HepG2 (cell line): ENCODE data around the gene MDFI. TPM values are rescaled to one million over a fixed set of nuclear protein-coding genes. Genes with fewer than 3 reads are reported as not detected.
A peak's percentile ranks its signal among the peaks of the same experiment; 100 is the strongest.

Experiments used
- ATAC-seq: fragments of 200-7000 bp; cut with Tn5 transposase; 3 replicates; pipeline ENCODE4 v1.9.1; 2020; ENCODE audit warnings: mild to moderate bottlenecking, moderate library complexity
- BruUV-seq: library from RNA; stranded (reverse); fragments of 400-500 nt; replicated peaks from 2 replicates; lab custom pipeline; 2021; lab: Mats Ljungman, UMichigan
- CTCF ChIA-PET: fragments of 300-600 bp; formaldehyde crosslinking; extraction: SDS; loops from one replicate; lab custom pipeline; 2021; ENCODE audit warnings: low total read pairs, inconsistent platforms, low intra/inter-chr PET ratio; lab: Yijun Ruan, JAX
- POLR2A ChIA-PET: fragments of 350-600 bp; sonication (Branson Sonifier 250); formaldehyde crosslinking; loops from one replicate; lab custom pipeline; 2020; ENCODE audit warnings: antibody characterized with exemption, inconsistent platforms; lab: Yijun Ruan, JAX
- DNase-seq: peaks from one replicate; pipeline ENCODE4 v3.0.0-alpha.2; 2015; ENCODE audit warnings: low spot score
- FAIRE-seq: peaks from 3 replicates; lab custom pipeline; 2011; peaks lifted over from hg19 to GRCh38; lab: Jason Lieb, UNC
- H2AFZ ChIP-seq: one replicate; pipeline ENCODE4 v1.6.1; 2011; ENCODE audit warnings: low read length, inconsistent platforms
- H3K27ac ChIP-seq: fragments of 300-600 bp; 3 replicates; pipeline ENCODE4 v1.8.0; 2011; ENCODE audit warnings: mixed run types, mild to moderate bottlenecking, mixed read lengths, low read length, inconsistent platforms; ENCODE audit not compliant: insufficient read depth; ENCODE audit errors: extremely low read length
- H3K27me3 ChIP-seq, 2 experiments: fragments of 200-600 bp in 1 of 2; 2 replicates in 1 of 2; 3 replicates in 1 of 2; pipeline versions ENCODE4 v1.6.0 to v1.8.0; 2011; ENCODE audit warnings: low read length in 2 of 2, mild to moderate bottlenecking in 2 of 2, moderate library complexity in 2 of 2, inconsistent platforms in 1 of 2; ENCODE audit not compliant: insufficient read depth in 2 of 2, control insufficient read depth in 1 of 2
- H3K36me3 ChIP-seq, 2 experiments: fragments of 200-600 bp in 1 of 2; replicated peaks in 1 of 2; 2 replicates in 1 of 2; 3 replicates in 1 of 2; pipeline versions ENCODE4 v1.5.1 to v1.8.0; 2011; ENCODE audit warnings: low read length in 2 of 2, inconsistent platforms in 1 of 2; ENCODE audit not compliant: insufficient read depth in 2 of 2, control insufficient read depth in 1 of 2
- H3K4me1 ChIP-seq: 2 replicates; pipeline ENCODE4 v1.5.1; 2012; ENCODE audit warnings: low read length, inconsistent platforms; ENCODE audit not compliant: insufficient read depth
- H3K4me2 ChIP-seq: 2 replicates; pipeline ENCODE4 v1.6.0; 2011; ENCODE audit warnings: low read depth, low read length, inconsistent platforms
- H3K4me3 ChIP-seq, 3 experiments: fragments of 200-600 bp in 1 of 3; sonication (generic), shearing (Covaris generic) in 1 of 3; replicated peaks in 1 of 3; 2 replicates each; pipeline ENCODE4 v1.5.1; 2011 to 2016; ENCODE audit warnings: low read length in 3 of 3, inconsistent platforms in 2 of 3, low read depth in 2 of 3, mild to moderate bottlenecking in 2 of 3, control low read depth in 1 of 3, mixed read lengths in 1 of 3; ENCODE audit not compliant: insufficient read depth in 1 of 3
- H3K79me2 ChIP-seq: one replicate; pipeline ENCODE4 v1.6.1; 2011; ENCODE audit warnings: low read length, inconsistent platforms; ENCODE audit not compliant: insufficient read depth
- H3K9ac ChIP-seq: 2 replicates; pipeline ENCODE4 v1.6.0; 2011; ENCODE audit warnings: mild to moderate bottlenecking, low read depth, low read length, inconsistent platforms; ENCODE audit not compliant: insufficient read depth
- H3K9me3 ChIP-seq: 2 replicates; pipeline ENCODE4 v1.5.1; 2012; ENCODE audit warnings: mild to moderate bottlenecking, low read length
- H4K20me1 ChIP-seq: 2 replicates; pipeline ENCODE4 v1.6.0; 2011; ENCODE audit warnings: inconsistent platforms, mild to moderate bottlenecking, low read length, moderate library complexity; ENCODE audit not compliant: insufficient read depth
- ZNF709 ChIP-seq: sonication (generic); formaldehyde crosslinking; IDR thresholded peaks from 2 replicates; pipeline ENCODE4 v1.5.0; 2020; ENCODE audit warnings: mild to moderate bottlenecking, missing genetic modification reagents
- ZNF761 ChIP-seq: sonication (generic); formaldehyde crosslinking; conservative IDR thresholded peaks from 2 replicates; pipeline ENCODE4 v1.4.0; 2020; ENCODE audit warnings: mild to moderate bottlenecking, missing genetic modification reagents
- WGBS: methylation state at CpG from one replicate; pipeline ENCODE4 v1.1.6; 2017; ENCODE audit warnings: low lambda C conversion rate; 5-methylcytosine and 5-hydroxymethylcytosine counted together
- in situ Hi-C: cut with HindIII; loops from 2 replicates; pipeline ENCODE4 v1.10.0; 2017; ENCODE audit warnings: low pct_unique_long_range_greater_than_20kb; ENCODE audit not compliant: extremely low pct_ligation_motif_present
- intact Hi-C: fragments of 100-400 bp; cut with micrococcal nuclease; formaldehyde crosslinking; loops from one replicate; pipeline ENCODE4 v1.10.0; 2022; ENCODE audit not compliant: unreplicated experiment
- polyA plus RNA-seq, 8 experiments: library from polyadenylated mRNA; depleted of rRNA in 3 of 8; stranded (reverse) in 7 of 8; unstranded in 1 of 8; fragments of >200 nt; fragmentation: Illumina TruSeq in 4 of 8; extraction: Trizol in 4 of 8; gene quantifications; 2 replicates each; pipeline versions ENCODE4 v1.2.1 to v1.2.3, GENCODE V29; 2011 to 2016; ENCODE audit warnings: low read depth in 4 of 8, missing spikeins in 1 of 8, mixed read lengths in 1 of 8; ENCODE audit not compliant: insufficient read depth in 1 of 8
- total RNA-seq, 5 experiments: library from RNA; depleted of rRNA; stranded (reverse); fragments of >200 nt; fragmentation: Illumina TruSeq; extraction: Trizol; gene quantifications; 2 replicates each; pipeline ENCODE4 v1.2.3, GENCODE V29; 2016; ENCODE audit warnings: low read depth in 1 of 5
- TF ChIP-seq, protein P1 (sequence below): sonication (generic); formaldehyde crosslinking; IDR thresholded peaks from 2 replicates; pipeline ENCODE4 v1.4.0; 2020; ENCODE audit warnings: missing genetic modification reagents
- TF ChIP-seq, protein P2 (sequence below): sonication (generic); formaldehyde crosslinking; IDR thresholded peaks from 2 replicates; pipeline ENCODE4 v1.4.0; 2020; ENCODE audit warnings: mild to moderate bottlenecking, missing genetic modification reagents
- TF ChIP-seq, protein P3 (sequence below): sonication (generic); formaldehyde crosslinking; IDR thresholded peaks from one replicate; pipeline ENCODE4 v1.5.1; 2020; ENCODE audit warnings: mild to moderate bottlenecking, missing genetic modification reagents; ENCODE audit errors: not compliant biosample characterization

Gene MDFI
- total and polyA plus RNA-seq, 2 of the 13 experiments (the other 11 are each of a cell fraction or from before 2014, with no cell fraction given): 0.28 TPM; not detected in 1

DNA sequence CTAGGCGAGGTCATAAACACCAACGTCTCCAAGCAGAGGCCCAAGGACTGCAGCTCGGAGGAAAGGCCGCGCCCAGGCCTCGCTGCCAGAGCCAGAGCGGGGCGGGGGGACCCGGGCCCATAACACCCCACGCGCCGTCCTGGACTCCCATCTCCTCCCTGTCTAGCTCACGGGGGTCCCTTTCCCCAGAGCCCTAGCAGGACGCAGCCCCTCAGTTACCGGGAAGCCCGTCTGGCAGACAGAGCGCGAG, 44.9 kb downstream of the MDFI start (continued):
- TF ChIP-seq, protein P1, sequence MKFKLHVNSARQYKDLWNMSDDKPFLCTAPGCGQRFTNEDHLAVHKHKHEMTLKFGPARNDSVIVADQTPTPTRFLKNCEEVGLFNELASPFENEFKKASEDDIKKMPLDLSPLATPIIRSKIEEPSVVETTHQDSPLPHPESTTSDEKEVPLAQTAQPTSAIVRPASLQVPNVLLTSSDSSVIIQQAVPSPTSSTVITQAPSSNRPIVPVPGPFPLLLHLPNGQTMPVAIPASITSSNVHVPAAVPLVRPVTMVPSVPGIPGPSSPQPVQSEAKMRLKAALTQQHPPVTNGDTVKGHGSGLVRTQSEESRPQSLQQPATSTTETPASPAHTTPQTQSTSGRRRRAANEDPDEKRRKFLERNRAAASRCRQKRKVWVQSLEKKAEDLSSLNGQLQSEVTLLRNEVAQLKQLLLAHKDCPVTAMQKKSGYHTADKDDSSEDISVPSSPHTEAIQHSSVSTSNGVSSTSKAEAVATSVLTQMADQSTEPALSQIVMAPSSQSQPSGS: no peak
- TF ChIP-seq, all 625 proteins: peak for 14

DNA sequence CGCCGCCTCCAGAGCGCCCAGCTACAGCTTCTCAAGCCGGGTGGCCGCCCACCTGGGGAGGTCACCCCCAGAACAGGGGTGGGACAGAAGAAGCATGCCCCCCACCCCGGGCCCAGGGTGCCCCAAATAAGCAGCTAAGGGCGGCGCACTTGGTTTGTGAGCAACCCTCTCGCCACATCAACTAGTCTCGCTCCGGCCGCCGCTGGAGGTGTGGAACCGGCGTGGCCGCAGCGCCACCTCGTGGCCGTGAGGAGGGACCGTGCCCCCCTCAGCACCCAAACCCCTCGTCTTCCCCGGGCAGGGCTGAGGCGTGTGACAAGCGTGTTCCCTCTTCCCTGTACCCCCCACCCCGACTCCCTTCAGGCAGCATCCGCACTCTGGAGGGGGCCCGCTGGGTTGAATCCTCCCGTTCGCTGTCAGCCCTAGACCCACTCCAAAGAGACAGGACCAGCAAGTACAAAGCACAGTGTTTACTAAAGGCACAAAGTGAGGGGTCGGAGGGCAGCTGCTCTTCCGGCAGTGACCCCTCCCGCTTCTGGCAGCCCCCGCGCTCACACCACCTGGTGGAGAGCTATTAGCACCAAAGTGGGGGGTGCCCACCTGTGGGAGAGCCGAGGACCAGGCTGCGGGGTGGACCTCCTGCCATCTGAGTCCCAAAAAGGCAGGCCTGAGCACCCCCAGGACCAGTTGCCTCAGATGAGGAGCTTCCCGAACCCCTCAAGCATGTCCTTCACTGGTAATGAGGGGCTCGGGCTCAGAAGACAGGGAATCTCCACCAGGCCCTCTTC, 45.4 kb downstream of the MDFI start:
- H3K27me3 ChIP-seq: peaks cover 7 to 23% of the 10 kb centered on the region in 2 experiments; a peak in 3 of 5 replicates
- H4K20me1 ChIP-seq: no peaks in the 10 kb centered on the region
- peak; percentile 87 for ATAC-seq
- POLR2A ChIA-PET: interaction anchor here (0.5 to 1.1 kb wide), 2 partner anchors 50 to 195 kb away, joined by 3 read pairs; no protein-coding TSS in a partner anchor
- H3K4me3 ChIP-seq: peak overlapping the region in 2 of 3 experiments; percentile 36 to 60; a peak in 4 of 6 replicates
- no peaks in the 10 kb centered on the region for H3K79me2 ChIP-seq
- no peak overlapping the region for H3K27ac ChIP-seq
- peak; percentile 82 for FAIRE-seq
- H2AFZ ChIP-seq: no peak overlapping the region
- 35% methylated on average over 11 of the region's 38 CpGs for WGBS
- in situ Hi-C loops (loop anchor here (5.0 kb wide), 3 partner anchors 81 to 311 kb away; no protein-coding TSS in a partner anchor), intact Hi-C loops (loop anchor here (5.0 kb wide), 1 partner anchor 376 kb away; no protein-coding TSS in a partner anchor)
- peaks cover 5 to 7% of the 10 kb centered on the region in 2 experiments; a peak in 1 of 5 replicates for H3K36me3 ChIP-seq
- peak overlapping the region; percentile 73 for H3K4me2 ChIP-seq
- peaks cover 26% of the 10 kb centered on the region for H3K4me1 ChIP-seq
- no TSS peak for BruUV-seq
- peak overlapping the region; percentile 3; the same call in 1 of the 2 replicates for H3K9ac ChIP-seq
- peak; percentile 57 for DNase-seq
- H3K9me3 ChIP-seq: no peaks in the 10 kb centered on the region
- CTCF ChIA-PET: interaction anchor here (0.8 to 6.0 kb wide), 7 partner anchors 9 to 316 kb away, joined by 3 to 154 read pairs (median 4); no protein-coding TSS in a partner anchor
- TF ChIP-seq ZNF709 (CRISPR knock-in tag) (0 out of 2 replicates have a peak, but pooled peaks have one; percentile 71), ZNF761 (CRISPR knock-in tag) (no peak)
- TF ChIP-seq, protein P2, sequence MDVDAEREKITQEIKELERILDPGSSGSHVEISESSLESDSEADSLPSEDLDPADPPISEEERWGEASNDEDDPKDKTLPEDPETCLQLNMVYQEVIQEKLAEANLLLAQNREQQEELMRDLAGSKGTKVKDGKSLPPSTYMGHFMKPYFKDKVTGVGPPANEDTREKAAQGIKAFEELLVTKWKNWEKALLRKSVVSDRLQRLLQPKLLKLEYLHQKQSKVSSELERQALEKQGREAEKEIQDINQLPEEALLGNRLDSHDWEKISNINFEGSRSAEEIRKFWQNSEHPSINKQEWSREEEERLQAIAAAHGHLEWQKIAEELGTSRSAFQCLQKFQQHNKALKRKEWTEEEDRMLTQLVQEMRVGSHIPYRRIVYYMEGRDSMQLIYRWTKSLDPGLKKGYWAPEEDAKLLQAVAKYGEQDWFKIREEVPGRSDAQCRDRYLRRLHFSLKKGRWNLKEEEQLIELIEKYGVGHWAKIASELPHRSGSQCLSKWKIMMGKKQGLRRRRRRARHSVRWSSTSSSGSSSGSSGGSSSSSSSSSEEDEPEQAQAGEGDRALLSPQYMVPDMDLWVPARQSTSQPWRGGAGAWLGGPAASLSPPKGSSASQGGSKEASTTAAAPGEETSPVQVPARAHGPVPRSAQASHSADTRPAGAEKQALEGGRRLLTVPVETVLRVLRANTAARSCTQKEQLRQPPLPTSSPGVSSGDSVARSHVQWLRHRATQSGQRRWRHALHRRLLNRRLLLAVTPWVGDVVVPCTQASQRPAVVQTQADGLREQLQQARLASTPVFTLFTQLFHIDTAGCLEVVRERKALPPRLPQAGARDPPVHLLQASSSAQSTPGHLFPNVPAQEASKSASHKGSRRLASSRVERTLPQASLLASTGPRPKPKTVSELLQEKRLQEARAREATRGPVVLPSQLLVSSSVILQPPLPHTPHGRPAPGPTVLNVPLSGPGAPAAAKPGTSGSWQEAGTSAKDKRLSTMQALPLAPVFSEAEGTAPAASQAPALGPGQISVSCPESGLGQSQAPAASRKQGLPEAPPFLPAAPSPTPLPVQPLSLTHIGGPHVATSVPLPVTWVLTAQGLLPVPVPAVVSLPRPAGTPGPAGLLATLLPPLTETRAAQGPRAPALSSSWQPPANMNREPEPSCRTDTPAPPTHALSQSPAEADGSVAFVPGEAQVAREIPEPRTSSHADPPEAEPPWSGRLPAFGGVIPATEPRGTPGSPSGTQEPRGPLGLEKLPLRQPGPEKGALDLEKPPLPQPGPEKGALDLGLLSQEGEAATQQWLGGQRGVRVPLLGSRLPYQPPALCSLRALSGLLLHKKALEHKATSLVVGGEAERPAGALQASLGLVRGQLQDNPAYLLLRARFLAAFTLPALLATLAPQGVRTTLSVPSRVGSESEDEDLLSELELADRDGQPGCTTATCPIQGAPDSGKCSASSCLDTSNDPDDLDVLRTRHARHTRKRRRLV (CRISPR knock-in tag): peak; percentile 50; the same call in 1 of the 2 replicates
- TF ChIP-seq, protein P3, sequence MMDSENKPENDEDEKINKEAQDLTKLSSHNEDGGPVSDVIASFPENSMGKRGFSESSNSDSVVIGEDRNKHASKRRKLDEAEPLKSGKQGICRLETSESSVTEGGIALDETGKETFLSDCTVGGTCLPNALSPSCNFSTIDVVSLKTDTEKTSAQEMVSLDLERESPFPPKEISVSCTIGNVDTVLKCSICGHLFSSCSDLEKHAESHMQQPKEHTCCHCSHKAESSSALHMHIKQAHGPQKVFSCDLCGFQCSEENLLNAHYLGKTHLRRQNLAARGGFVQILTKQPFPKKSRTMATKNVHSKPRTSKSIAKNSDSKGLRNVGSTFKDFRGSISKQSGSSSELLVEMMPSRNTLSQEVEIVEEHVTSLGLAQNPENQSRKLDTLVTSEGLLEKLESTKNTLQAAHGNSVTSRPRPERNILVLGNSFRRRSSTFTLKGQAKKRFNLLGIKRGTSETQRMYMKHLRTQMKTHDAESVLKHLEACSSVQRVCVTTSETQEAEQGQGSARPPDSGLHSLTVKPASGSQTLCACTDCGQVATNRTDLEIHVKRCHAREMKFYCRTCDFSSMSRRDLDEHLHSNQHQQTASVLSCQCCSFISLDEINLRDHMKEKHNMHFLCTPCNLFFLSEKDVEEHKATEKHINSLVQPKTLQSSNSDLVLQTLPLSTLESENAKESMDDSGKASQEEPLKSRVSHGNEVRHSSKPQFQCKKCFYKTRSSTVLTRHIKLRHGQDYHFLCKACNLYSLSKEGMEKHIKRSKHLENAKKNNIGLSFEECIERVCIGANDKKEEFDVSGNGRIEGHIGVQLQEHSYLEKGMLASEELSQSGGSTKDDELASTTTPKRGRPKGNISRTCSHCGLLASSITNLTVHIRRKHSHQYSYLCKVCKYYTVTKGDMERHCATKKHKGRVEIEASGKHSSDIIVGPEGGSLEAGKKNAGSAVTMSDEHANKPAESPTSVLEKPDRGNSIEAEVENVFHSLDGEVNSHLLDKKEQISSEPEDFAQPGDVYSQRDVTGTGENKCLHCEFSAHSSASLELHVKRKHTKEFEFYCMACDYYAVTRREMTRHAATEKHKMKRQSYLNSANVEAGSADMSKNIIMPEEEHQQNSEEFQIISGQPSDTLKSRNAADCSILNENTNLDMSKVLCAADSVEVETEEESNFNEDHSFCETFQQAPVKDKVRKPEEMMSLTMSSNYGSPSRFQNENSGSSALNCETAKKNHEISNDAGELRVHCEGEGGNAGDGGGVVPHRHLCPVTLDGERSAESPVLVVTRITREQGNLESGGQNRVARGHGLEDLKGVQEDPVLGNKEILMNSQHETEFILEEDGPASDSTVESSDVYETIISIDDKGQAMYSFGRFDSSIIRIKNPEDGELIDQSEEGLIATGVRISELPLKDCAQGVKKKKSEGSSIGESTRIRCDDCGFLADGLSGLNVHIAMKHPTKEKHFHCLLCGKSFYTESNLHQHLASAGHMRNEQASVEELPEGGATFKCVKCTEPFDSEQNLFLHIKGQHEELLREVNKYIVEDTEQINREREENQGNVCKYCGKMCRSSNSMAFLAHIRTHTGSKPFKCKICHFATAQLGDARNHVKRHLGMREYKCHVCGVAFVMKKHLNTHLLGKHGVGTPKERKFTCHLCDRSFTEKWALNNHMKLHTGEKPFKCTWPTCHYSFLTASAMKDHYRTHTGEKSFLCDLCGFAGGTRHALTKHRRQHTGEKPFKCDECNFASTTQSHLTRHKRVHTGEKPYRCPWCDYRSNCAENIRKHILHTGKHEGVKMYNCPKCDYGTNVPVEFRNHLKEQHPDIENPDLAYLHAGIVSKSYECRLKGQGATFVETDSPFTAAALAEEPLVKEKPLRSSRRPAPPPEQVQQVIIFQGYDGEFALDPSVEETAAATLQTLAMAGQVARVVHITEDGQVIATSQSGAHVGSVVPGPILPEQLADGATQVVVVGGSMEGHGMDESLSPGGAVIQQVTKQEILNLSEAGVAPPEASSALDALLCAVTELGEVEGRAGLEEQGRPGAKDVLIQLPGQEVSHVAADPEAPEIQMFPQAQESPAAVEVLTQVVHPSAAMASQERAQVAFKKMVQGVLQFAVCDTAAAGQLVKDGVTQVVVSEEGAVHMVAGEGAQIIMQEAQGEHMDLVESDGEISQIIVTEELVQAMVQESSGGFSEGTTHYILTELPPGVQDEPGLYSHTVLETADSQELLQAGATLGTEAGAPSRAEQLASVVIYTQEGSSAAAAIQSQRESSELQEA (CRISPR knock-in tag): no peak
